ENCODE measurements around the gene TEX35. TPM values are rescaled to one million over a fixed set of nuclear protein-coding genes. Genes with fewer than 3 reads are reported as not detected.

The TEX35 gene
- total RNA-seq, 6 experiments from 2014 or later, result 0.10 TPM; not detected in 5

DNA sequence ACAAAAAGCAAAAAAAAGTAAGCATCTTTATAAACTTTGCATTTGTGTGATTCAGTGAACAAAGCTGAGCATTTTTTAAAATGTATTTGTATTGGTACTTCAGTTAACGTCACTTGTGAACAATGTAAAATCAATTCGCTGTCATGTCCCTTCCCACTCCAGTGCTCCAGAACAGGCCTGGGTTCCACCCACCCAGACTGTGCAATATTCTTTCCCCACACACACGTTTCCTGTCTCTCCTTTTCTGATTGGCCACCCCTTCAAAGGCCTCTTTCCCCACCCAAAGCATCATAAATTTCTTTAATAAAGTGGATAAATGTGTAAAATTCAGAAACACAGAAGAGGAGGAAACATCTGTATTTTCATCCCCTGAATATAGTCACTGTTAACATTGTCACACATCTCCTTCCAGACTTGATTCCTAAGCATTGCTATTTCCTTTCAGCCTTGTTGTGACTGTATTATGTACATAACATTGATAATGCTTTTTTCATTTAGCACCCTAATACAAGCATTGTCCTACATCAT, 28.1 kb upstream of the TEX35 start:
- peaks cover 4% of the 10 kb centered on the region for H3K27me3 Mint-ChIP-seq (ENCODE audit: insufficient read depth)
- no peak overlapping the region; the same call in 1 of the 2 replicates for H3K27ac Mint-ChIP-seq
- no peak overlapping the region for H3K4me3 Mint-ChIP-seq
- DNase-seq, result no peak
- TF ChIP-seq, protein P1, sequence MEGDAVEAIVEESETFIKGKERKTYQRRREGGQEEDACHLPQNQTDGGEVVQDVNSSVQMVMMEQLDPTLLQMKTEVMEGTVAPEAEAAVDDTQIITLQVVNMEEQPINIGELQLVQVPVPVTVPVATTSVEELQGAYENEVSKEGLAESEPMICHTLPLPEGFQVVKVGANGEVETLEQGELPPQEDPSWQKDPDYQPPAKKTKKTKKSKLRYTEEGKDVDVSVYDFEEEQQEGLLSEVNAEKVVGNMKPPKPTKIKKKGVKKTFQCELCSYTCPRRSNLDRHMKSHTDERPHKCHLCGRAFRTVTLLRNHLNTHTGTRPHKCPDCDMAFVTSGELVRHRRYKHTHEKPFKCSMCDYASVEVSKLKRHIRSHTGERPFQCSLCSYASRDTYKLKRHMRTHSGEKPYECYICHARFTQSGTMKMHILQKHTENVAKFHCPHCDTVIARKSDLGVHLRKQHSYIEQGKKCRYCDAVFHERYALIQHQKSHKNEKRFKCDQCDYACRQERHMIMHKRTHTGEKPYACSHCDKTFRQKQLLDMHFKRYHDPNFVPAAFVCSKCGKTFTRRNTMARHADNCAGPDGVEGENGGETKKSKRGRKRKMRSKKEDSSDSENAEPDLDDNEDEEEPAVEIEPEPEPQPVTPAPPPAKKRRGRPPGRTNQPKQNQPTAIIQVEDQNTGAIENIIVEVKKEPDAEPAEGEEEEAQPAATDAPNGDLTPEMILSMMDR (IDR thresholded peaks at IDR 0.05), result no peak
- no peaks in the 10 kb centered on the region for H3K9me3 Mint-ChIP-seq
- peaks cover 6% of the 10 kb centered on the region; the same call in 1 of the 2 replicates for H3K4me1 Mint-ChIP-seq (ENCODE audit: low read depth)
- H3K36me3 Mint-ChIP-seq (ENCODE audit: low read depth), result no peaks in the 10 kb centered on the region

DNA sequence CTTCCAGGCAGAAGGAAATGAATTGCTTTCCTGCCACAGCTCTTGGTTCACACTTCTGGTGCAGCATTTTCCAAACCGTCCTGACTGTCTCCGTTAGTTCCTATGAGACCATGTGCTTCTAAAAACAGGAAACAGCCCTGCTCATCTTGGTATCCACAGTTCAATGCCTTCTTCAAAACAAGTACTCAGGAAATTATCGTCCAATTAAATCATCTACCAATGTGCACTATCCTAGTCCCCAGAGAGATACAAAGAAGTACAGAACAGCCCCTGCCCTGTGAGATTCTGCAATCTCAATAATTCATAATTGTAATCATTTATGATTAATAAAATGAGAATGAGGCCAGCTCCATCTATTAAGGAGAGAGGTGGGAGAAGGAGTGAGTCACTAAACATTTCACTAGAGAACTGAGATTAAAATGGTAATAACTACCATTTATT, 27.3 kb upstream of the TEX35 start:
- no peak overlapping the region for H3K27ac Mint-ChIP-seq
- no peak for DNase-seq
- no peaks in the 10 kb centered on the region for H3K36me3 Mint-ChIP-seq (ENCODE audit: low read depth)
- TF ChIP-seq, protein P1 (IDR thresholded peaks at IDR 0.05), result no peak
- no peak overlapping the region for H3K4me3 Mint-ChIP-seq
- H3K9me3 Mint-ChIP-seq, result no peaks in the 10 kb centered on the region
- peaks cover 7% of the 10 kb centered on the region for H3K27me3 Mint-ChIP-seq (ENCODE audit: insufficient read depth)
- H3K4me1 Mint-ChIP-seq (ENCODE audit: low read depth), result peaks cover 6% of the 10 kb centered on the region; the same call in 1 of the 2 replicates

DNA sequence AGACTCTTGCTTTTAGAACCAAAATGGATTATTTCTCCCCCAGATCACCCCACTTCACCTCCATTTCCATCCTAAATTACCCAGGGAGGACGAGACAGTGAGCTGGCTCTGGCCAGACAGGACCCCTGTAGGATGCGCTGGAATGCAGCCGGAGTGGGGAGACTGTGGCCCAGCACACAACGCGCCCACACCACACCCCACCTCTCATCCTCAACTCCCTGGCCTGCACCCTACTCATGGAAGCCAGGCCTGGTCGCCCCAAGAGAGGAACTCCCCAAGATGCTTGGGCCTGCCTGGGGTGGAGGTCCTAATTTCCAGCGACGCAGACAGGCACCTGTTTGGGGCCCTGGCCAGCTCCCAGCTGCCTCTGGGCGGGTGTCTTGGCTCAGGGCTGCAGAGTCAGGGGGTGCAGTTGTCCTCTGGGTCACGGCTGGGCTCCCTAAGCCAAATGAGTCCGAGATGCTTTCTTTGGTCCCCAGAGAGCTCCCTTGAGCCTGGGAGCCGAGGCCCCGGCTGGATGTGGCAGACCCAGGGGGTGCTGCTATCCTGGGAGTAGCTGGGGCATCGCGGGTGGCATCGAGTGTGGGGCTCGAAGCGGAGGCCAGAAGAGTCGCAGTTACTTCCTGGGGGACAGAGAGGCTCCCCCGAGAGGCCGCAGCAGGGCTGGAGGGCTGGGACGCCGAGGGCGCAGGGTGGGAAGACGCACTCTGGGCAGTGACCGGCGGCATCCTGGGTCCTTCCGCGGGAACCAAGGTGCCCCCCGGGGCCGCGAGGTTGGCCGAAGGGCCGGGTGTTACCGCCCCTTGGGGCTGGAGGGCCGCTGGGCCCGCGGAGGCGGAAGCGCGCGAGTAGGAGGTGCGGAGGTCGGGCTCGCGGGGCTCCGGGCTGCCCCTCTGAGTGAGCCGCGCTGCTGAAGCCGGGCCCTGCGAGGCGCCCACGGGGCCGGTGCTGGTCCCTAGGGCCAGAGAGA, 26.5 kb upstream of the TEX35 start:
- Mint-ChIP-seq H3K4me1 (ENCODE audit: low read depth) (peaks cover 6% of the 10 kb centered on the region; the same call in 1 of the 2 replicates), H3K36me3 (ENCODE audit: low read depth) (no peaks in the 10 kb centered on the region), H3K27ac (no peak overlapping the region), H3K9me3 (no peaks in the 10 kb centered on the region), H3K4me3 (no peak overlapping the region), H3K27me3 (ENCODE audit: insufficient read depth) (peaks cover 7% of the 10 kb centered on the region)
- TF ChIP-seq, protein P1 (IDR thresholded peaks at IDR 0.05), result no peak
- no peak for DNase-seq

DNA sequence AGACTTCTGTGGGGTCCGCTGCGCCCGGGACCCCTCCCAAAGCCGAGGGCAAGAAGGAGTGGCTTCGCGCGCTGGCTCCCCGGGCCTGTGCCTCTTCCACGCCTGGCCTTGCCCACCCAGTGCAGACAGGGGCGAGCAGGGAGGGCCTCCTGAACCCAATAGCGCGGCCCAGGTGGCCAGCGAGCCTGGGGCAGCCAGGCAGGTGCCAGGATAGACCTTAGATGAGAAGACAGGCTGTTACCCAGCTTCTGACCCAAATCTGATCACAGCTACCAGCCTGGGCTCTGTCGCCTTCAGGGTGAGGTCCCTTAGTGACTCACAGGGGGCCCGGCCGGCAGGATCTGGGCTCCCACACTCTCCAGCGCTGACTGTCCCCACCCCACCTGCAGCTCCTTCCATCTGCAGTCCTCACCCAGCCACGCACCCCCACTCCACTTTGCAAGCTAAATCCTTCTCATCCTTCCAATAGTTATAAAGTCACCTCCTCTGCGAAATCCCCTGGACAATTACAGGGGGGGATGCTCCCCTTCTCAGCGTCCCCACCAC, 25.8 kb upstream of the TEX35 start:
- H3K9me3 Mint-ChIP-seq, result no peaks in the 10 kb centered on the region
- H3K4me1 Mint-ChIP-seq (ENCODE audit: low read depth), result peaks cover 6% of the 10 kb centered on the region; the same call in 1 of the 2 replicates
- TF ChIP-seq, protein P1 (IDR thresholded peaks at IDR 0.05), result no peak
- peaks cover 7% of the 10 kb centered on the region for H3K27me3 Mint-ChIP-seq (ENCODE audit: insufficient read depth)
- H3K27ac Mint-ChIP-seq, result no peak overlapping the region
- no peak for DNase-seq
- H3K4me3 Mint-ChIP-seq, result no peak overlapping the region
- no peaks in the 10 kb centered on the region for H3K36me3 Mint-ChIP-seq (ENCODE audit: low read depth)

DNA sequence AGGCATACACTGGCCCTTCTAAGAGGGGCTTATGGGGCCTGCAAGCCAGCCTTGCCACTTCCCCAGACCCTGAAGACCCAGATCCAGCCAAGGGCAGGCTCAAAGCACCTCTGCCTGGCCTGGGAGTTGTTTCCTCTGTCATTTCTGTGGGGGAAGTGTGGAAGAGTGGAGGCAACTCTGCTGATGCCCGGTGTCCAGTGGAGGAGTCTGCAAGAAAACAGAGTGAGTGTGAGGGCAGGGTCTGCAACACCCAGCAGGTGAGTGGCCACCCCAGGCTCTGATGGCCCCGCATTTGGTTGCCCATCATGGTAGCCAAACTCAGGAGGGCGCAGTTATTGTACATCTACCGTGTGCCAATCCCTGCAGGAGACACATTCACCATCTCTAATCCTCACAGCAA, 24.5 kb upstream of the TEX35 start:
- H3K4me3 Mint-ChIP-seq, result no peak overlapping the region
- no peaks in the 10 kb centered on the region for H3K36me3 Mint-ChIP-seq (ENCODE audit: low read depth)
- TF ChIP-seq, protein P1 (IDR thresholded peaks at IDR 0.05), result no peak
- DNase-seq, result no peak
- H3K9me3 Mint-ChIP-seq, result no peaks in the 10 kb centered on the region
- H3K4me1 Mint-ChIP-seq (ENCODE audit: low read depth), result peaks cover 6% of the 10 kb centered on the region; the same call in 1 of the 2 replicates
- H3K27me3 Mint-ChIP-seq (ENCODE audit: insufficient read depth), result peaks cover 7% of the 10 kb centered on the region
- no peak overlapping the region for H3K27ac Mint-ChIP-seq

All from HFFc6 (cell line).